ENCODE data around the gene ARFGAP1.

The ARFGAP1 gene

GRCh38 chr20:63294536-63294900 is 21.9 kb downstream of the ARFGAP1 start:
- TF ChIP-seq ZNF8 (CRISPR knock-in tag; IDR thresholded peaks at IDR 0.05) (no peak), ZFP3 (CRISPR knock-in tag; IDR thresholded peaks at IDR 0.05) (no peak), SNAI2 (CRISPR knock-in tag; IDR thresholded peaks at IDR 0.05) (no peak), BACH2 (CRISPR knock-in tag; IDR thresholded peaks at IDR 0.05; ENCODE audit: borderline replicate concordance) (no peak), TSHZ2 (CRISPR knock-in tag; IDR thresholded peaks at IDR 0.05) (no peak), PPARA (CRISPR knock-in tag; IDR thresholded peaks at IDR 0.05; ENCODE audit: borderline replicate concordance) (no peak), CREB5 (CRISPR knock-in tag; IDR thresholded peaks at IDR 0.05; ENCODE audit: low read depth) (no peak), GLIS3 (CRISPR knock-in tag; IDR thresholded peaks at IDR 0.05) (no peak), ISL1 (CRISPR knock-in tag; IDR thresholded peaks at IDR 0.05) (no peak), ESRRG (CRISPR knock-in tag; IDR thresholded peaks at IDR 0.05) (no peak), TOX (CRISPR knock-in tag; IDR thresholded peaks at IDR 0.05; ENCODE audit: borderline replicate concordance) (no peak), CSDC2 (CRISPR knock-in tag; IDR thresholded peaks at IDR 0.05) (no peak), PATZ1 (CRISPR knock-in tag; IDR thresholded peaks at IDR 0.05; ENCODE audit: borderline replicate concordance) (no peak), POU6F1 (CRISPR knock-in tag; IDR thresholded peaks at IDR 0.05; ENCODE audit: borderline replicate concordance, low read depth) (no peak), RARB (CRISPR knock-in tag; IDR thresholded peaks at IDR 0.05) (no peak), ZFP30 (CRISPR knock-in tag; IDR thresholded peaks at IDR 0.05) (no peak), ZC3H10 (CRISPR knock-in tag; IDR thresholded peaks at IDR 0.05) (no peak), ARNTL (CRISPR knock-in tag; IDR thresholded peaks at IDR 0.05; ENCODE audit: borderline replicate concordance, low read depth) (no peak), OSR1 (CRISPR knock-in tag; IDR thresholded peaks at IDR 0.05) (no peak)
- ATAC-seq, result no peak

- ATAC-seq, result no peak
- TF ChIP-seq ZNF8 (CRISPR knock-in tag; IDR thresholded peaks at IDR 0.05), result no peak
- TF ChIP-seq ZC3H10 (CRISPR knock-in tag; IDR thresholded peaks at IDR 0.05), result no peak
- no peak for TF ChIP-seq BACH2 (CRISPR knock-in tag; IDR thresholded peaks at IDR 0.05; ENCODE audit: borderline replicate concordance)
- no peak for TF ChIP-seq PATZ1 (CRISPR knock-in tag; IDR thresholded peaks at IDR 0.05; ENCODE audit: borderline replicate concordance)
- TF ChIP-seq SNAI2 (CRISPR knock-in tag; IDR thresholded peaks at IDR 0.05), result no peak
- TF ChIP-seq TCF4 (CRISPR knock-in tag; IDR thresholded peaks at IDR 0.05; ENCODE audit: borderline replicate concordance), result no peak
- no peak for TF ChIP-seq ARNTL (CRISPR knock-in tag; IDR thresholded peaks at IDR 0.05; ENCODE audit: borderline replicate concordance, low read depth)
- no peak for TF ChIP-seq TSHZ2 (CRISPR knock-in tag; IDR thresholded peaks at IDR 0.05)
- no peak for TF ChIP-seq ZNF70 (CRISPR knock-in tag; IDR thresholded peaks at IDR 0.05)
- TF ChIP-seq ZFP3 (CRISPR knock-in tag; IDR thresholded peaks at IDR 0.05), result no peak
- TF ChIP-seq ISL1 (CRISPR knock-in tag; IDR thresholded peaks at IDR 0.05), result no peak
- TF ChIP-seq GLIS3 (CRISPR knock-in tag; IDR thresholded peaks at IDR 0.05), result no peak
Measured at GRCh38 chr20:63295018-63295417, 22.4 kb downstream of the ARFGAP1 start.
